ENCODE measurements around the gene PDZD11. TPM values are rescaled to one million over a fixed set of nuclear protein-coding genes. Genes with fewer than 3 reads are reported as not detected.

PDZD11 gene
- polyA plus RNA-seq, 1 donor from 2014 or later, result 64.7 TPM

DNA sequence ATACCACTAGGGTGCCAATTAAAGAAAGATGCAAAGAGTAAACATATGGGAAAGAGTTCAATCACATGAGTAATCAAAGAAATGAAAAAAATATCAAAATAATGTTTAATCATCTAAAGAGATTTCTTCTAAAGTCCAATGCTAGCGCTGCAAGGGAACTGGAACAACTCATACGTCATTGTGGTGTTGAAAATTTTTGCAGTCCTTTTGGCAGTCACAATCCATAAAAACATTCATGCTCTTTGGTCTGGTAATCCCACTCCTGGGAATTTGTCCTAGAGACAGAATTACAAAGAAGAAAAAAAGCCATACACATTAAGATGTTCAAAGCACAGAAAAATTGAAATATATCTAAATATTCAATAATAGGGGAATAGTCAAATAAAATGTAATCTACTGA lies 34.3 kb downstream of the PDZD11 start (continued):
- TF ChIP-seq, protein P1, sequence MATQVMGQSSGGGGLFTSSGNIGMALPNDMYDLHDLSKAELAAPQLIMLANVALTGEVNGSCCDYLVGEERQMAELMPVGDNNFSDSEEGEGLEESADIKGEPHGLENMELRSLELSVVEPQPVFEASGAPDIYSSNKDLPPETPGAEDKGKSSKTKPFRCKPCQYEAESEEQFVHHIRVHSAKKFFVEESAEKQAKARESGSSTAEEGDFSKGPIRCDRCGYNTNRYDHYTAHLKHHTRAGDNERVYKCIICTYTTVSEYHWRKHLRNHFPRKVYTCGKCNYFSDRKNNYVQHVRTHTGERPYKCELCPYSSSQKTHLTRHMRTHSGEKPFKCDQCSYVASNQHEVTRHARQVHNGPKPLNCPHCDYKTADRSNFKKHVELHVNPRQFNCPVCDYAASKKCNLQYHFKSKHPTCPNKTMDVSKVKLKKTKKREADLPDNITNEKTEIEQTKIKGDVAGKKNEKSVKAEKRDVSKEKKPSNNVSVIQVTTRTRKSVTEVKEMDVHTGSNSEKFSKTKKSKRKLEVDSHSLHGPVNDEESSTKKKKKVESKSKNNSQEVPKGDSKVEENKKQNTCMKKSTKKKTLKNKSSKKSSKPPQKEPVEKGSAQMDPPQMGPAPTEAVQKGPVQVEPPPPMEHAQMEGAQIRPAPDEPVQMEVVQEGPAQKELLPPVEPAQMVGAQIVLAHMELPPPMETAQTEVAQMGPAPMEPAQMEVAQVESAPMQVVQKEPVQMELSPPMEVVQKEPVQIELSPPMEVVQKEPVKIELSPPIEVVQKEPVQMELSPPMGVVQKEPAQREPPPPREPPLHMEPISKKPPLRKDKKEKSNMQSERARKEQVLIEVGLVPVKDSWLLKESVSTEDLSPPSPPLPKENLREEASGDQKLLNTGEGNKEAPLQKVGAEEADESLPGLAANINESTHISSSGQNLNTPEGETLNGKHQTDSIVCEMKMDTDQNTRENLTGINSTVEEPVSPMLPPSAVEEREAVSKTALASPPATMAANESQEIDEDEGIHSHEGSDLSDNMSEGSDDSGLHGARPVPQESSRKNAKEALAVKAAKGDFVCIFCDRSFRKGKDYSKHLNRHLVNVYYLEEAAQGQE (IDR thresholded peaks at IDR 0.05; ENCODE audit: borderline replicate concordance), result no peak

DNA sequence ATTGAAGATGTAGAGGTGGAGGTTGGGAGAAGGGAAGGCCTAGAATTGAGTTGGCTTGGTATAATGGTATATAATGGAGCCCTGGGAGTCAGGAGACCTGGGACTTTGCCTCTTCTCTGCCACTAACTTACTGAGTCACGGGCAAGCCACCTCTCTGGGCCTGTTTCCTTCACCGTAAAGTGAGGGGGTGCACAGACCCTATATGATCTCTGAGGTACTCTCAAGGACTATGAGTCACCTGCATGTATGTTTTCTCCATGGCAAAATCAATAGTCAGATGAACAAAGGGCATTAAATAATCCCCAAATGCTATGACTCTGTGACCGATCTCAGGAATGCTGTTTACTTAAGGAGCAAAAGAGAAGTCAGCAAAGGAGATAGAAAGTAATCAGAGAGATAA lies 34.8 kb downstream of the PDZD11 start:
- H3K27me3 ChIP-seq (ENCODE audit: insufficient read depth, low read depth, low read length), result no peaks in the 10 kb centered on the region
- TF ChIP-seq, protein P1 (IDR thresholded peaks at IDR 0.05; ENCODE audit: borderline replicate concordance), result no peak
- TF ChIP-seq EZH2 (IDR thresholded peaks at IDR 0.05; ENCODE audit: borderline replicate concordance, insufficient read depth, low read length, poor library complexity, severe bottlenecking) (no peak), RAD21 (conservative IDR thresholded peaks at IDR 0.05) (no peak), SMC3 (conservative IDR thresholded peaks at IDR 0.05; ENCODE audit: poor library complexity) (no peak), MXI1 (conservative IDR thresholded peaks at IDR 0.05; ENCODE audit: poor library complexity, severe bottlenecking) (no peak), TAF1 (IDR thresholded peaks at IDR 0.05; ENCODE audit: low read depth) (no peak), POLR2AphosphoS5 (IDR thresholded peaks at IDR 0.05) (no peak)
- TF ChIP-seq, protein P2, sequence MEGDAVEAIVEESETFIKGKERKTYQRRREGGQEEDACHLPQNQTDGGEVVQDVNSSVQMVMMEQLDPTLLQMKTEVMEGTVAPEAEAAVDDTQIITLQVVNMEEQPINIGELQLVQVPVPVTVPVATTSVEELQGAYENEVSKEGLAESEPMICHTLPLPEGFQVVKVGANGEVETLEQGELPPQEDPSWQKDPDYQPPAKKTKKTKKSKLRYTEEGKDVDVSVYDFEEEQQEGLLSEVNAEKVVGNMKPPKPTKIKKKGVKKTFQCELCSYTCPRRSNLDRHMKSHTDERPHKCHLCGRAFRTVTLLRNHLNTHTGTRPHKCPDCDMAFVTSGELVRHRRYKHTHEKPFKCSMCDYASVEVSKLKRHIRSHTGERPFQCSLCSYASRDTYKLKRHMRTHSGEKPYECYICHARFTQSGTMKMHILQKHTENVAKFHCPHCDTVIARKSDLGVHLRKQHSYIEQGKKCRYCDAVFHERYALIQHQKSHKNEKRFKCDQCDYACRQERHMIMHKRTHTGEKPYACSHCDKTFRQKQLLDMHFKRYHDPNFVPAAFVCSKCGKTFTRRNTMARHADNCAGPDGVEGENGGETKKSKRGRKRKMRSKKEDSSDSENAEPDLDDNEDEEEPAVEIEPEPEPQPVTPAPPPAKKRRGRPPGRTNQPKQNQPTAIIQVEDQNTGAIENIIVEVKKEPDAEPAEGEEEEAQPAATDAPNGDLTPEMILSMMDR (IDR thresholded peaks at IDR 0.05; ENCODE audit: poor library complexity, severe bottlenecking), result no peak

DNA sequence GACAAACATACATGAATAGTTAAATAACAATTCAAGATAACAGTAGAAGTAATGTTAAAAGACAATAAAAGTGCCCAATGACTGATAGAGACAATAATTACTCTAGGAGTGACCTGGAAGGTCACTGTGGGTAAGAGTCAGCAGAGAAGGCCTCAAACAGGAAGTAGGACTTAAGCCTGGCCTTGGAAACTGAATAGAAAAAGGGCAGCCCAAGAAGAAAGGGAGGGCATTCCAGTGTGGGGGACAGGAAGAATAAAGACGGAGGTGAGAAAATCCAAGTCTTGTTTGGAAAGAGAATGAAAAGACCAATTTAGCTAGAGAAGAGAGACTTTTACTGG lies 35.7 kb downstream of the PDZD11 start:
- Histone ChIP-seq H2AFZ (ENCODE audit: low read depth, low read length) (no peak overlapping the region), H3K27me3 (ENCODE audit: insufficient read depth, low read depth, low read length) (no peaks in the 10 kb centered on the region), H3K4me2 (ENCODE audit: low read length) (no peak overlapping the region), H3K36me3 (ENCODE audit: insufficient read depth, low read length) (no peaks in the 10 kb centered on the region), H3K9ac (ENCODE audit: low read length) (no peak overlapping the region), H3K27ac (ENCODE audit: low read length) (no peak overlapping the region), H4K20me1 (ENCODE audit: insufficient read depth) (no peaks in the 10 kb centered on the region), H3K9me2 (ENCODE audit: insufficient read depth, low read length) (no peaks in the 10 kb centered on the region), H3K4me3 (ENCODE audit: low read length) (no peak overlapping the region), H3K9me3 (ENCODE audit: low read length) (no peaks in the 10 kb centered on the region), H3F3A (ENCODE audit: insufficient read depth, low read length, poor library complexity, severe bottlenecking) (no peaks in the 10 kb centered on the region), H3K79me2 (replicated peaks; ENCODE audit: insufficient read depth, low read length) (no peaks in the 10 kb centered on the region)
- TF ChIP-seq, protein P1 (IDR thresholded peaks at IDR 0.05; ENCODE audit: borderline replicate concordance), result no peak
- TF ChIP-seq RAD21 (conservative IDR thresholded peaks at IDR 0.05), result no peak
- no peak for TF ChIP-seq EZH2 (IDR thresholded peaks at IDR 0.05; ENCODE audit: borderline replicate concordance, insufficient read depth, low read length, poor library complexity, severe bottlenecking)
- TF ChIP-seq, protein P2 (IDR thresholded peaks at IDR 0.05; ENCODE audit: poor library complexity, severe bottlenecking), result no peak
- no peak for TF ChIP-seq POLR2AphosphoS5 (IDR thresholded peaks at IDR 0.05)
- no peak for TF ChIP-seq EP300 (conservative IDR thresholded peaks at IDR 0.05; ENCODE audit: poor library complexity, severe bottlenecking)
- no peak for TF ChIP-seq MXI1 (conservative IDR thresholded peaks at IDR 0.05; ENCODE audit: poor library complexity, severe bottlenecking)
- no peak for TF ChIP-seq TAF1 (IDR thresholded peaks at IDR 0.05; ENCODE audit: low read depth)
- no peak for TF ChIP-seq SMC3 (conservative IDR thresholded peaks at IDR 0.05; ENCODE audit: poor library complexity)

More for the DNA sequence above, 34.8 kb downstream of the PDZD11 start:
- Histone ChIP-seq H4K20me1 (ENCODE audit: insufficient read depth) (no peaks in the 10 kb centered on the region), H3K9ac (ENCODE audit: low read length) (no peak overlapping the region), H3K27ac (ENCODE audit: low read length) (no peak overlapping the region), H3K9me3 (ENCODE audit: low read length) (no peaks in the 10 kb centered on the region), H3K4me2 (ENCODE audit: low read length) (no peak overlapping the region), H3F3A (ENCODE audit: insufficient read depth, low read length, poor library complexity, severe bottlenecking) (no peaks in the 10 kb centered on the region), H2AFZ (ENCODE audit: low read depth, low read length) (no peak overlapping the region), H3K9me2 (ENCODE audit: insufficient read depth, low read length) (no peaks in the 10 kb centered on the region), H3K79me2 (replicated peaks; ENCODE audit: insufficient read depth, low read length) (no peaks in the 10 kb centered on the region), H3K36me3 (ENCODE audit: insufficient read depth, low read length) (no peaks in the 10 kb centered on the region), H3K4me3 (ENCODE audit: low read length) (no peak overlapping the region)
